Thyroid gland (tissue), 4 donors: ENCODE data around the gene KRTAP10-3. TPM values are rescaled to one million over a fixed set of nuclear protein-coding genes. Genes with fewer than 3 reads are reported as not detected.
"Not testable (repeated sequence)": the region's sequence is repeated elsewhere in the genome, so short reads cannot be mapped to it uniquely, and the experiment has no call there.

Experiments used
- DNase-seq, 2 donors: peaks; one replicate each; pipeline ENCODE4 v3.0.0-alpha.2; 2019
- H3K27ac ChIP-seq, 3 donors: fragments of 200-600 bp; sonication (generic); 1 replicate in 2 of 3; 2 replicates in 1 of 3; pipeline ENCODE4 v1.5.1; 2016 to 2019; ENCODE audit warnings: mild to moderate bottlenecking in 1 of 3, moderate library complexity in 1 of 3
- H3K27me3 ChIP-seq: fragments of 200-600 bp; sonication (generic); one replicate; pipeline ENCODE4 v1.5.1; 2019
- H3K36me3 ChIP-seq, 2 donors: fragments of 200-600 bp; sonication (generic); one replicate each; pipeline ENCODE4 v1.5.1; 2016 to 2019
- H3K4me1 ChIP-seq, 2 donors: fragments of 200-600 bp; sonication (generic); one replicate each; pipeline ENCODE4 v1.5.1; 2017 to 2019
- H3K4me3 ChIP-seq, 3 donors: fragments of 200-600 bp; sonication (generic); replicated peaks in 1 of 3; 1 replicate in 2 of 3; 2 replicates in 1 of 3; pipeline ENCODE4 v1.5.1; 2016; ENCODE audit warnings: mild to moderate bottlenecking in 1 of 3
- H3K9me3 ChIP-seq: fragments of 200-600 bp; sonication (generic); one replicate; pipeline ENCODE4 v1.5.1; 2017
- CTCF ChIP-seq, 6 experiments: fragments of 200-600 bp in 3 of 6; fragments of 450-650 bp in 3 of 6; sonication (generic) in 3 of 6; IDR thresholded peaks; one replicate each; pipeline ENCODE4 v1.5.1; 2016 to 2019; ENCODE audit warnings: antibody characterized with exemption in 6 of 6, mild to moderate bottlenecking in 2 of 6, inconsistent platforms in 1 of 6, moderate library complexity in 1 of 6
- POLR2A ChIP-seq, 2 donors: fragments of 450-650 bp; IDR thresholded peaks; one replicate each; pipeline ENCODE4 v1.6.1; 2017; ENCODE audit warnings: antibody characterized with exemption in 2 of 2, mild to moderate bottlenecking in 2 of 2, moderate library complexity in 1 of 2
- WGBS, 2 donors: methylation state at CpG; one replicate each; pipeline ENCODE4 v1.1.5; 2017; 5-methylcytosine and 5-hydroxymethylcytosine counted together
- intact Hi-C: fragments of 100-400 bp; cut with DNase I; formaldehyde crosslinking; loops from one replicate; pipeline ENCODE4 v1.15.1; 2023
- total RNA-seq, 4 donors: library from RNA; depleted of rRNA; stranded (reverse); fragments of >200 nt; gene quantifications; one replicate each; pipeline ENCODE4 v1.2.3, GENCODE V29; 2016

The KRTAP10-3 gene
- total RNA-seq, 4 donors from 2014 or later: not detected

GRCh38 chr21:44592446-44593311 is 34.1 kb upstream of the KRTAP10-3 start, which contains the start of gene KRTAP10-6:
KRTAP10-6 (minus strand) TSS chr21:44592505; CDS start chr21:44592484, 21 bp downstream.
- H3K27me3 ChIP-seq: no peaks in the 10 kb centered on the region
- no peaks in the 10 kb centered on the region for H3K9me3 ChIP-seq
- no peak for TF ChIP-seq POLR2A (IDR thresholded peaks at IDR 0.05)
- TF ChIP-seq CTCF (IDR thresholded peaks at IDR 0.05): no peak
- intact Hi-C loops: no loop called here
- H3K4me1 ChIP-seq: no peaks in the 10 kb centered on the region
- no peaks in the 10 kb centered on the region for H3K36me3 ChIP-seq
- 64 to 81% methylated on average over 17 to 21 of the region's 33 CpGs for WGBS, 2 donors
- H3K27ac ChIP-seq: no peak within 1 kb of the TSS
- no peak for DNase-seq
- no peak within 1 kb of the TSS for H3K4me3 ChIP-seq

GRCh38 chr21:44591801-44592130 is 33.2 kb upstream of the KRTAP10-3 start:
- H3K4me3 ChIP-seq, H3K27me3 ChIP-seq, H3K36me3 ChIP-seq, DNase-seq, H3K9me3 ChIP-seq, intact Hi-C loops, H3K27ac ChIP-seq, H3K4me1 ChIP-seq: not testable (repeated sequence)
- WGBS, 2 donors: 60 to 100% methylated on average over 1 of the region's 4 CpGs

GRCh38 chr21:44590897-44591800 is 32.6 kb upstream of the KRTAP10-3 start:
- WGBS, 2 donors: 71 to 73% methylated on average over 13 to 16 of the region's 19 CpGs
- intact Hi-C loops, H3K4me1 ChIP-seq, H3K36me3 ChIP-seq, H3K9me3 ChIP-seq, H3K4me3 ChIP-seq, H3K27ac ChIP-seq, H3K27me3 ChIP-seq, DNase-seq: not testable (repeated sequence)

- Histone ChIP-seq H3K4me3 (no peak overlapping the region), H3K4me1 (no peaks in the 10 kb centered on the region), H3K9me3 (no peaks in the 10 kb centered on the region), H3K27me3 (no peaks in the 10 kb centered on the region), H3K36me3 (no peaks in the 10 kb centered on the region), H3K27ac (no peak overlapping the region)
- no peak for DNase-seq
- intact Hi-C loops: no loop called here
- 86 to 90% methylated on average over 2 to 10 of the region's 10 CpGs for WGBS, 2 donors
- TF ChIP-seq POLR2A (IDR thresholded peaks at IDR 0.05) (no peak), CTCF (IDR thresholded peaks at IDR 0.05) (no peak)
Measured at GRCh38 chr21:44590311-44590721, 31.7 kb upstream of the KRTAP10-3 start.

- H3K27me3 ChIP-seq: no peaks in the 10 kb centered on the region
- 87 to 91% methylated on average over 14 to 21 of the region's 24 CpGs for WGBS, 2 donors
Measured at GRCh38 chr21:44589586-44590305, 31.2 kb upstream of the KRTAP10-3 start.

More at GRCh38 chr21:44589586-44590305, 31.2 kb upstream of the KRTAP10-3 start:
- DNase-seq: no peak
- H3K27ac ChIP-seq: no peak overlapping the region
- H3K9me3 ChIP-seq: no peaks in the 10 kb centered on the region
- TF ChIP-seq POLR2A (IDR thresholded peaks at IDR 0.05) (no peak), CTCF (IDR thresholded peaks at IDR 0.05) (no peak)
- H3K4me3 ChIP-seq: no peak overlapping the region
- intact Hi-C loops: no loop called here
- H3K4me1 ChIP-seq: no peaks in the 10 kb centered on the region
- no peaks in the 10 kb centered on the region for H3K36me3 ChIP-seq
